PC-9 (cell line): Measurements from ENCODE around the gene GUK1. TPM values are rescaled to one million over a fixed set of nuclear protein-coding genes. Genes with fewer than 3 reads are reported as not detected.

Experiments
- BruUV-seq: library from RNA; stranded (reverse); fragments of 400-500 nt; replicated peaks from 2 replicates; lab custom pipeline; 2021; lab: Mats Ljungman, UMichigan
- CTCF ChIA-PET: fragments of 300-600 bp; sonication (Branson Sonifier 250); formaldehyde crosslinking; loops from one replicate; lab custom pipeline; 2022; ENCODE audit warnings: antibody characterized with exemption; lab: Charles Lee
- POLR2A ChIA-PET: fragments of 300-600 bp; sonication (Branson Sonifier 250); formaldehyde crosslinking; loops from one replicate; lab custom pipeline; 2022; ENCODE audit warnings: antibody characterized with exemption; ENCODE audit not compliant: unreplicated experiment; lab: Charles Lee
- DNase-seq, 2 experiments: peaks; one replicate each; pipeline versions ENCODE4 v3.0.0 to v3.0.0-alpha.2; 2015 to 2022; ENCODE audit warnings: mixed read lengths in 1 of 2
- H2AFZ ChIP-seq: fragments of 200-600 bp; sonication (generic); 2 replicates; pipeline ENCODE4 v1.8.1; 2017; ENCODE audit warnings: antibody characterized with exemption
- H3F3A ChIP-seq: fragments of 200-600 bp; sonication (generic); 2 replicates; pipeline ENCODE4 v1.8.1; 2017; ENCODE audit warnings: antibody characterized with exemption, mild to moderate bottlenecking, low read depth; ENCODE audit not compliant: insufficient read depth
- H3K27ac ChIP-seq: fragments of 200-600 bp; sonication (generic); 2 replicates; pipeline ENCODE4 v1.6.1; 2016; ENCODE audit warnings: mixed run types
- H3K27me3 ChIP-seq: fragments of 200-600 bp; sonication (generic); 2 replicates; pipeline ENCODE4 v1.6.1; 2016; ENCODE audit warnings: low read depth, mixed run types; ENCODE audit not compliant: insufficient read depth
- H3K36me3 ChIP-seq: fragments of 200-600 bp; sonication (generic); 2 replicates; pipeline ENCODE4 v1.6.1; 2016; ENCODE audit warnings: low read depth, mixed run types
- H3K4me1 ChIP-seq: fragments of 200-600 bp; sonication (generic); replicated peaks from 2 replicates; pipeline ENCODE4 v1.6.1; 2016; ENCODE audit warnings: mixed run types; ENCODE audit not compliant: insufficient read depth
- H3K4me2 ChIP-seq: fragments of 200-600 bp; sonication (generic); 2 replicates; pipeline ENCODE4 v1.6.1; 2017; ENCODE audit warnings: mixed run types
- H3K4me3 ChIP-seq: fragments of 200-600 bp; sonication (generic); 2 replicates; pipeline ENCODE4 v1.6.1; 2016; ENCODE audit warnings: mixed run types
- H3K79me2 ChIP-seq: fragments of 200-600 bp; sonication (generic); 2 replicates; pipeline ENCODE4 v1.6.1; 2017; ENCODE audit warnings: low read depth, mixed run types
- H3K9me2 ChIP-seq: fragments of 200-600 bp; sonication (generic); 2 replicates; pipeline ENCODE4 v1.8.1; 2017; ENCODE audit warnings: mild to moderate bottlenecking; ENCODE audit not compliant: insufficient read depth
- H3K9me3 ChIP-seq: fragments of 200-600 bp; sonication (generic); 2 replicates; pipeline ENCODE4 v1.8.1; 2016; ENCODE audit warnings: low read depth; ENCODE audit not compliant: insufficient read depth
- H4K20me1 ChIP-seq: fragments of 200-600 bp; sonication (generic); 2 replicates; pipeline ENCODE4 v1.8.1; 2017; ENCODE audit not compliant: insufficient read depth
- EZH2 ChIP-seq: fragments of 200-600 bp; sonication (generic); IDR thresholded peaks from 2 replicates; pipeline ENCODE4 v1.8.0; 2017; ENCODE audit warnings: antibody characterized with exemption, low read depth
- intact Hi-C: fragments of 100-400 bp; cut with micrococcal nuclease; formaldehyde crosslinking; loops from one replicate; pipeline ENCODE4 v1.10.0; 2022; ENCODE audit not compliant: unreplicated experiment
- total RNA-seq: library from RNA; stranded (reverse); gene quantifications from 2 replicates; pipeline ENCODE4 v1.2.3, GENCODE V29; 2021
- TF ChIP-seq, protein P1 (sequence below): fragments of 200-600 bp; sonication (generic); conservative IDR thresholded peaks from 2 replicates; pipeline ENCODE4 v1.6.1; 2017; ENCODE audit warnings: mixed run types, antibody characterized with exemption, mild to moderate bottlenecking, moderate library complexity

The GUK1 gene
- total RNA-seq, 1 experiment from 2014 or later, result 239 TPM

DNA sequence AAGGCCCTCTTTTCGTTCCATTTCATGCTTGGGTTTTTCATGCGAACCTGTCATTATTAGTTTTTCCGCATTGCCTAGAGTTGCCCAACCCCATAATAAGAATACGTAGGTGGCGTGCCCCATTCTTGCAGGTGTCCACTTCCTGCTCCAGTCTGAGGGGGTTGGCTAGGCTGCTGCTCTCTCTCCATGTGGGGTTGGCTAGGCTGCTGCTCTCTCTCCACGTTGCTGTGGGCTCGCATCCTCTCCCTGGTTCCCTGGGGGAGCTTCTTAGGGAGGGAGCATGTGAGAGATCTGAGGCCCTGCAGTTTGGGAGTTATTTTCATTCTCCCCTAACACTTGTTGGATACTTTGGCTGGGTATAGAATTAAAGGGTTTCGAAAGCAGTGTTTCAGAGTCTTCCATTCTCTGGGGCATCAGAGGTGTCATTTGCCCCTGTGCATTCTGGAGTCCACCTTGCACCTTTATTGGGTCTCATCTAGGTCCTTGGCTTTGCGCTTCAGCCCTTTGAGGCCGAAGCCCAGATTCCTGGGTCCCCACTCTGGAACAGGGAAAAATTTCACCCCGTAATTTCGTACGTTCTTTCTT is 45.6 kb upstream of the GUK1 start:
- H4K20me1 ChIP-seq, result peaks cover 100% of the 10 kb centered on the region
- H3K9me2 ChIP-seq, result no peaks in the 10 kb centered on the region
- TF ChIP-seq, protein P1, sequence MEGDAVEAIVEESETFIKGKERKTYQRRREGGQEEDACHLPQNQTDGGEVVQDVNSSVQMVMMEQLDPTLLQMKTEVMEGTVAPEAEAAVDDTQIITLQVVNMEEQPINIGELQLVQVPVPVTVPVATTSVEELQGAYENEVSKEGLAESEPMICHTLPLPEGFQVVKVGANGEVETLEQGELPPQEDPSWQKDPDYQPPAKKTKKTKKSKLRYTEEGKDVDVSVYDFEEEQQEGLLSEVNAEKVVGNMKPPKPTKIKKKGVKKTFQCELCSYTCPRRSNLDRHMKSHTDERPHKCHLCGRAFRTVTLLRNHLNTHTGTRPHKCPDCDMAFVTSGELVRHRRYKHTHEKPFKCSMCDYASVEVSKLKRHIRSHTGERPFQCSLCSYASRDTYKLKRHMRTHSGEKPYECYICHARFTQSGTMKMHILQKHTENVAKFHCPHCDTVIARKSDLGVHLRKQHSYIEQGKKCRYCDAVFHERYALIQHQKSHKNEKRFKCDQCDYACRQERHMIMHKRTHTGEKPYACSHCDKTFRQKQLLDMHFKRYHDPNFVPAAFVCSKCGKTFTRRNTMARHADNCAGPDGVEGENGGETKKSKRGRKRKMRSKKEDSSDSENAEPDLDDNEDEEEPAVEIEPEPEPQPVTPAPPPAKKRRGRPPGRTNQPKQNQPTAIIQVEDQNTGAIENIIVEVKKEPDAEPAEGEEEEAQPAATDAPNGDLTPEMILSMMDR, result no peak
- no peak for TF ChIP-seq EZH2
- peaks cover 61% of the 10 kb centered on the region for H3K36me3 ChIP-seq
- no peak overlapping the region for H3K27ac ChIP-seq
- CTCF ChIA-PET, result no interaction called here
- no peak overlapping the region for H3K4me2 ChIP-seq
- no TSS peak for BruUV-seq
- no peak overlapping the region for H2AFZ ChIP-seq
- no peak overlapping the region for H3K4me3 ChIP-seq
- intact Hi-C loops, result no loop called here
- POLR2A ChIA-PET, result interaction anchor here (0.7 kb wide), 1 partner anchor 46 kb away, joined by 10 read pairs; no protein-coding TSS in a partner anchor
- peaks cover 65% of the 10 kb centered on the region for H3F3A ChIP-seq
- DNase-seq, result no peak
- peaks cover 2% of the 10 kb centered on the region; the same call in 1 of the 2 replicates for H3K9me3 ChIP-seq
- peaks cover 86% of the 10 kb centered on the region for H3K79me2 ChIP-seq
- peaks cover 24% of the 10 kb centered on the region for H3K4me1 ChIP-seq
- no peaks in the 10 kb centered on the region for H3K27me3 ChIP-seq

DNA sequence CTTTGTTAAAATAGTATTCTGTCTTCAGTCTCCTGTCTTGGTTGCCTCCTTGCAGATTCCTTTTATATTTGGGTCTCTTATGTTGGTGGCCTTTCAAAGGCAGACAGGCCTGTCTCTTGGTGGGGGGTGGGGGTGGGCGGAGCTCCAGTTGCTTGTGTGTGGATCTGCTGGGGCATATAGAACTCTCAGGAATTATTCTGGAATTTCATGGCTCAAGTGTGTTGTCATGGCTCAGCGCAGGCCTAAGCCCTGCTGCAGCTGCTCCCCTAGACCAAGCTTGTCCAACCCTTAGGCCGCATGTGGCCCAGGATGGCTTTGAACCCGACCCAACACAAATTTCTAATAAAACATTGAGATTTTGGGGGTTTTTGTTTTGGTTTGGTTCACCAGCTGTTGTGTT is 44.9 kb upstream of the GUK1 start:
- no peak for DNase-seq
- TF ChIP-seq, protein P1, result no peak
- TF ChIP-seq EZH2, result no peak
- H3K36me3 ChIP-seq, result peaks cover 61% of the 10 kb centered on the region

DNA sequence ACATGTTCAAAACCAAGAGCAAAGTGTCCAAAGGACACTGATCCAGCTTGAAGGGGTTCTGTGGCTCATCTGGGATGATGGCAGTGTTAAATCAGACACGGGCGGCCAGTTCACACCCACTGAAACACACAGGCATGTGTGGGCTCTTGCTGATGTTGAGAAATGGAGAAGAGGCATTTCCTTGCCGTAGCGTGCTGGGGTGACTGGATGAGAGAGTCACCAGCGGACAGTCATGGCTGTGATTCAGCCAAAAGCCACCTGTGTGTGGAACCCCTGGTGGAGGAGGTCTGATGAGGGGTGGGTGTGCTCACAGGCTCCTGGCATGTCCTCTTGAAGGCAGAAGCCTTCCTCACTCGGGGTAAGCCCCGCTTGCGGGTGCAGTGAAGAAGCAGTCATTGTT is 44.1 kb upstream of the GUK1 start:
- Histone ChIP-seq H3K79me2 (peaks cover 71% of the 10 kb centered on the region), H3K9me3 (peaks cover 2% of the 10 kb centered on the region; the same call in 1 of the 2 replicates), H3K9me2 (no peaks in the 10 kb centered on the region), H3K4me2 (no peak overlapping the region), H3K27ac (no peak overlapping the region), H3F3A (peaks cover 73% of the 10 kb centered on the region), H3K27me3 (no peaks in the 10 kb centered on the region), H2AFZ (no peak overlapping the region), H4K20me1 (peaks cover 95% of the 10 kb centered on the region), H3K4me1 (peaks cover 23% of the 10 kb centered on the region), H3K36me3 (peaks cover 55% of the 10 kb centered on the region), H3K4me3 (no peak overlapping the region)
- CTCF ChIA-PET, result no interaction called here
- POLR2A ChIA-PET, result no interaction called here
- intact Hi-C loops, result no loop called here
- no TSS peak for BruUV-seq
- DNase-seq, result no peak
- TF ChIP-seq EZH2, result no peak
- TF ChIP-seq, protein P1, result no peak

More for the DNA sequence above, 44.9 kb upstream of the GUK1 start:
- ChIA-PET POLR2A (interaction anchor here (0.7 kb wide), 1 partner anchor 46 kb away, joined by 10 read pairs; no protein-coding TSS in a partner anchor), CTCF (no interaction called here)
- H3K4me1 ChIP-seq, result peaks cover 24% of the 10 kb centered on the region
- H3K4me3 ChIP-seq, result no peak overlapping the region
- BruUV-seq, result no TSS peak
- H2AFZ ChIP-seq, result no peak overlapping the region
- no peak overlapping the region for H3K4me2 ChIP-seq
- peaks cover 79% of the 10 kb centered on the region for H3K79me2 ChIP-seq
- H4K20me1 ChIP-seq, result peaks cover 100% of the 10 kb centered on the region
- H3K27me3 ChIP-seq, result no peaks in the 10 kb centered on the region
- intact Hi-C loops, result no loop called here
- no peaks in the 10 kb centered on the region for H3K9me2 ChIP-seq
- H3K9me3 ChIP-seq, result peaks cover 2% of the 10 kb centered on the region; the same call in 1 of the 2 replicates
- no peak overlapping the region for H3K27ac ChIP-seq
- H3F3A ChIP-seq, result peaks cover 68% of the 10 kb centered on the region
